ENCODE results near the gene CCNE1.
A peak's percentile ranks its signal among the peaks of the same experiment; 100 is the strongest.

CCNE1 gene

DNA sequence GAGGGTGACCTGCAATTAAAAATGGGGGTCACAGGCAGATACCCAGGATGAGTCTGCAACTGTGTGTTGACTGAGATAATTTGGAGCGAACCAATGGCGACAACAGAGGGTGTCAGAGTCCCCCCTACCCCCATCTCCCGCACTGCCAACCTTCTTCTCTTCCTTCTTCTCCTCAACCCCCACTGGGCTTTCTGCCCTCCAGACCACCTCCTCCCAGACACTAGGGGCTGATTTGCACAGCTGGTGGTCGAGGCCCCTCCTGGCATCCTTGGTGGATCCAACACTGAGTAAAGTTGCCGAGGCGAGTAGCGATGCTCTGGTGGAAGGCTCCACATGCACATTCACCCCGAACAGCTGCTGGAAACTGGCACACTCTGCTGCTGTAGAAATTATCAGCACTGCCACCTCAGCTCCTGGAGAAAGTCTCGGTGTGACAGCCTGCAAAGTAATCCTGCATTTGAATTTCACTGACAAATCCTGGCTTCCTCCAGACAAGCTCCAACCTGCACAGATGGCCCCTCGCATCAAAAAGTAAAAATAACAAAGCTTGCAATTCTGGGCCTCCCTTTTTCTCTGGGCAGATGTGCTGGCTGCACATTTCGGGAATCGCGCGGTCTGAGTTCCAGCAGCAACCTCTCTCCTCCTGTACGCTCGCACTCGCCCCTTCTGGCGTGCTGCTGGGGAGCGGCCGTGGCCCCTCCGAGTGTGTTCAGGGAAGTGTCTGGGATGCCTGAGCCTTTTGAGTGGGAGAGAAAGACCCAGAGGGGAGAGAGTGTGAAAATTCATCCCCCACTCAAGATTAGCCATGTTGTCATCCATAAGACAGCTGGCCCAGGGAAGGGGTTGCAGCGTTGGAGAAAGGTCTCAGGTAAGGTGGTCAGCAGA is 28.5 kb downstream of the CCNE1 start:
- H3K4me3 ChIP-seq (ENCODE audit: low read length), result no peak overlapping the region

DNA sequence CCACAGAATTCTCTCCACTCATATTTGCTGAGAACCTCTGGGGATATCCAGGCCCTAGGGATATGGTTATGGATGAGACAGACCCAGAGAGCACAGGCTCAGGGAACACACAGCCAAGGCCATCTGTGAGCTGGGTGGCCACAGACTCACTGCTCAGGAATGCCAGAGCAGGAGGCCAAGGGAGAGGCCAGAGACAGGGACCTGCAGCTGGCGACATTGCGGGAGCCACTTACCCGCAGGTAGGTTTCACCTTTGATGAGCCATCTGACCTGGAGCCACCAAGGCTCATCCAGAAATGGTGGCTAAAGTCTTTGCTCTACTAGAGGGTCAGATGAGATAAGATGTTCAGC is 29.4 kb downstream of the CCNE1 start:
- H3K4me3 ChIP-seq (ENCODE audit: low read length), result no peak overlapping the region
- no peak for DNase-seq (ENCODE audit: low read depth, low spot score)

More for the DNA sequence above, 28.5 kb downstream of the CCNE1 start:
- DNase-seq (ENCODE audit: low read depth, low spot score), result no peak

DNA sequence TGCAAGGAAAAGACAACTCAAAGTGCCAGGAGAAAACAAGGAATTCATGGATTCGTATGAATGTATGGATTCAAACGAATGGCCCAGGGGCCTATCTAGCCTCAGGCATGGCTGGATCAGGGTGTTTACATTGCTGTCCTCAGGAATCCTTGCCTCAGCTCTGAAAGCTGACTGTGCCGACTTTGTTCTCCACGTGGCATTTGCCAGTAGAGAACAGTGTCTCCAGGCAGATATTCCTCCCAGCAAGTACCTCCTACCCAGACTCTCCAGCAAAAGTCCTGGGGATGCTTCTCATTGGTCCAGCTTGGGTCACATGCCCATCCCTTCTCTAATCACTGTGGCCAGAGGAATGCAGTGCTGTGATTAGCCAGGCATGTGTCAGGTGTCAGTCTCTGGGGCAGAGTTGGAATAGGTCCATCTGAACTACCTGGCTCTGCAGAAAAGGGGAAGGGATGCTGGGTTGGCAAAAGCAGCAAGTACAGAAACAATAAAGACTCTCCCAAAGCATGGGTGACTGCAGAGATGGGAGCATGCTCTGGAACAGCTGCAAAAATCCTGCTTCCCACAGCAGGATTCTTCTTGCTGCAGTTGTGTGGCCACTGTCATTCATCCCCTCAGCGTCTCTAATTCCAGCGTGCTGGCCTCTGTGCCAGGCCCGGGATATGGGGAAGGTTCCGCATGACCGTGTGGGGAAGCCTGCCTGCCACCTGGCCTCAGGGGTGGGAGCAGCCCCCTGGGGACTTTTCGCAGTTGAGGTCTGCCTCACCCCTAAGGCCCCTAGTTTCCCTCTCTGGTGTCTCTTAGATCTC is 30.0 kb downstream of the CCNE1 start:
- DNase-seq (ENCODE audit: low read depth, low spot score), result peak; percentile 42

DNA sequence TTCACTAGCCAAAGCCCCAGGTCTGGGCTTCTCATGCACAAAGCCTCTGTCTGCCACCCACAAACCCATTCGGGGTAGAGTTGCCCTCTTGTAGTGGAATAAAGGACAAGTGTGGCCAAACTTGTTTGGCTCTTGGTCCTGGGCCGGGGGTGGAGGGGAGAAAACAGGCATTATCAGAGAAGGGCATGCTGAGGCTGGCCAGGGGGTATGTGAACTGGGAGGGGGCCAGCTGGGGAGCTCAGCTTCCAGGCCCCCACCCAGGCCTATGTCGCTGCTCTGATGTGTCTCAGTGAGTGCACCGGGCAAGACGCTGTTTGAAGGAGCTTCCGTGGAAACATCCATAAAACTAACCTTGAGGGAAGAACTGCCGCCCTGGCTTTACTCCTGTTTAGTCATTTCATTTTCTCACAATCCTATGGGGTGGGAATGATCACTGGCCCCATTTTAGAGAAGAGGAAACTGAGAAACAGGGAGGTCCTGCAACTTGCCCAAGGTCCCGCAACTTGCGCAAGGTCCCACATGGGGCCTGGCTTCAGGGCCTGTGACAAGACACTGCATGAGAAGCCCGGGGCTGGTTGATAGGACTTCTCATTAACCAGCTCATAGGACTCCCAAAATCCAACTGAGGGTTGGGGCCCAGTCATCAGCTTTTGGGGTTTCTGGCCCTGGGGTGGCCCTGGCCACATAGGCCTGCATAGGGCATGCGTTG is 30.8 kb downstream of the CCNE1 start:
- no peak overlapping the region for H3K4me3 ChIP-seq (ENCODE audit: low read length)
- no peak for DNase-seq (ENCODE audit: low read depth, low spot score)

More for the DNA sequence above, 30.0 kb downstream of the CCNE1 start:
- no peak overlapping the region for H3K4me3 ChIP-seq (ENCODE audit: low read length)

GRCh38 chr19:29843180-29844051 is 31.6 kb downstream of the CCNE1 start:
- DNase-seq (ENCODE audit: low read depth, low spot score), result no peak
- H3K4me3 ChIP-seq (ENCODE audit: low read length), result no peak overlapping the region

GRCh38 chr19:29844891-29845573 is 33.2 kb downstream of the CCNE1 start:
- peak; percentile 89 for DNase-seq (ENCODE audit: low read depth, low spot score)
- peak overlapping the region; percentile 70 for H3K4me3 ChIP-seq (ENCODE audit: low read length)

GRCh38 chr19:29845574-29846176 is 33.9 kb downstream of the CCNE1 start:
- no peak for DNase-seq (ENCODE audit: low read depth, low spot score)
- peak overlapping the region; percentile 70 for H3K4me3 ChIP-seq (ENCODE audit: low read length)

DNA sequence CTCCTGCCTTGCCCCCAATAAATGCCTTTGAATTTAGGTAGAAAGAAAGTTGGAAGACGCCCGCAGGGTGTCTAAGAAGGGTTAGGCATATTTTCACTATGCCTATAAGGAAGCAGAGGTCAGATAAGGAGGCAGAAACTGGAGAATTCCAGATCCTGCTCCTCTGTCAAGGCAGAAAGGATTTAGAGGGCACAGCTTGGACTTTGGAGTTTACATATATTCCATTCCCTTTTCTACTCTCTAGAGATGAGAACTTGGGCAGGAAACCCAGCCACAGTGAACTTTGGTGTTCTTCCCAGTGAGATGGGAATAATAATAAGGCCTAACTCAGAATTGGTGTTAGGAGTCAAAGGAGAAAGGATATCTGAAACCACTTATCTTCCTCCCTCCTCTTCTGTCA is 37.4 kb downstream of the CCNE1 start:
- DNase-seq (ENCODE audit: low read depth, low spot score), result no peak
- no peak overlapping the region for H3K4me3 ChIP-seq (ENCODE audit: low read length)

- H3K4me3 ChIP-seq (ENCODE audit: low read length), result no peak overlapping the region
- DNase-seq (ENCODE audit: low read depth, low spot score), result no peak
These were observed 38.7 kb downstream of the CCNE1 start for GRCh38 chr19:29850482-29850881.

DNA sequence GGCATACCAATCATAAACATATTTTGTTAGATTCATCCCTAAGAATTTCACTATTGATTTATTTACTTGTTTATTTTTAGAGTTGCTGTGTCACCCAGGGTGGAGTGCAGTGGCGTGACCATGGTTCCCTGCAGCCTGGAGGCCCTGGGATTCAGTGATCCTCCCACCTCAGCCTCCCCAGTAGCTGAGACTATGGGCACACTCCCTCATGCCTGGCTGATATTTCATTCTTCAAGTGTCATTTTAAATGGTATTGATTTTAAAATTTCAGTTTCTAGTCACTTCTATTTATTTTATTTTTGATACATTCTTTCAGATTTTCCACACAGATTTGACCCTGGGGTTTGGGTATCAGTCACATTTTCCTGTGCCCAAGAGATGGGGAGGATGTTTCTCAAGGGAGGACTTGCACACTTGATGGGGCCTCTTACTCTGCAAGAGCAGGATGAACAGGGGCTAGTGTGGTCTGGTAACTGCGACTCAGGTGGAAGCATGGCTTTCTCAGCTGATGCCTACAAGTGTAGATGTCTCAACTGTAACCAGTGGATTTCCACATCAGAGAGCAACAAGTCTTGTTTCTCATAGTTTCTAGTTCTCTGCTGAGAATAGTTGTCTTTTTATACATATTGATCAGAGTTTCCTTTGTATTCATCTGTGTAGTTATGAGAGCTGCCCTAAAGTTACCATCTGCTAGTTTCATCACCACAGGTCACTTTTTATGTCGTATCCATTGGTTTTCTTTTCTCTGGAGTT is 40.2 kb downstream of the CCNE1 start:
- H3K4me3 ChIP-seq (ENCODE audit: low read length), result no peak overlapping the region
- no peak for DNase-seq (ENCODE audit: low read depth, low spot score)

DNA sequence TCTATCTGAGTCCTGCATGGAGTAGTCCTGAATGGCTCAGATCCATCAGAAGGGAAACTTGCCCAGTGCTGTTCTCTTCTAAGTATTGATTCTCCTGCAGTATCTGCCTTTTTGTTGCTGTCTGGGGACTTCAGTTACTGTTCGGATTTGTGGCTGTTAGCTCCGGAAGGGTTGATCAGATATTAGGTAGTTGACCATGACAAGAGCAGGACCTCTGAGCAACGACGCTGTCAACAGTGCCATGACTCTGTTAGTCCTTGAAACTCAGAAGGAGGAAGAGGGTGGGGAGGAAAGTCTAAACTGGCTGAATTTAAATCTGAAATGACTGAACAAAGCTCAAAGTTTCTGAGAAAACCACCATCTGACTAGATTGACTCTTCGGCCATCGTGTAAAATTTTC is 42.2 kb downstream of the CCNE1 start:
- no peak for DNase-seq (ENCODE audit: low read depth, low spot score)

DNA sequence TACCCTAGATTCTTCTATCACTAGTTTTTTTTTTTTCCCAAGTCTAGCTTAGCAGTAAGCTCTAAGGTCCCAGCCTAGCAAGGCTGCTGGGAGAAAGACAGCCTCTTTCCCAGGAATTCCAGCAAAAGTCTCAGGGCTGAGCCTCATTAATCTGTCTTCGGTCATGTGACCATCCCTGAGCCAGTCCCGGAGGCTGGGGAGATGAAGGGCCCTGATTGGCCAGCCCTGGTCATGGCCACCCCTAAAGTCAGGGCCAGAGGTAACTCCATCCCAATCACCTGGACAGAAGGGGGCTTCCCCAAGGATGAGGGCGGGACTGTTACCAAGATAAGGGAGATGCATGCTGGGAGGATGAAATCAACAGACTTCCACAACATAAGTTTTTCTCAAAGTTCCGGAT is 43.3 kb downstream of the CCNE1 start:
- DNase-seq (ENCODE audit: low read depth, low spot score), result no peak

More for the DNA sequence above, 42.2 kb downstream of the CCNE1 start:
- H3K4me3 ChIP-seq (ENCODE audit: low read length), result no peak overlapping the region

GRCh38 chr19:29855741-29856500 is 44.1 kb downstream of the CCNE1 start:
- DNase-seq (ENCODE audit: low read depth, low spot score), result no peak
- no peak overlapping the region for H3K4me3 ChIP-seq (ENCODE audit: low read length)

More for the DNA sequence above, 43.3 kb downstream of the CCNE1 start:
- no peak overlapping the region for H3K4me3 ChIP-seq (ENCODE audit: low read length)

GRCh38 chr19:29858000-29858596 is 46.3 kb downstream of the CCNE1 start:
- H3K4me3 ChIP-seq (ENCODE audit: low read length), result no peak overlapping the region
- no peak for DNase-seq (ENCODE audit: low read depth, low spot score)

DNA sequence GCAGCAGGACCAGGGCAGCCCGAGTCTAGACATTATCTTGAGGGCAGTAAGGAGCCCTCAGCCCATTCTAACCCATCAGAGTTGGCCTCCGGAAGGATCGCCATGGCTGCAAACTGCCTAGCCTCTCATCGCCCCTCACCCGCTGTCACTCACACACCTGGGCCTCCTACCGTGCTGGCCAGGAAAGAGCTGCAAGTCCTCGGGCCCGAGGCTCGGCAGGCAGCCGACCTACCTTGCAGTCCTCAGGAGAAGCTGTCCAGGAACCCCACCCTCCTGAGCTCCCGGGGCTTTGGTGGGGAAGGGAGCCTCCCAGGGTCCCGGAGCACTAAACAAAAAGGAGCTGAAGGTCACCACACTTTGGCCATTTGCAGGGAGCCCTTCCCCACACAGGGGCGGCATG is 46.8 kb downstream of the CCNE1 start:
- no peak overlapping the region for H3K4me3 ChIP-seq (ENCODE audit: low read length)
- no peak for DNase-seq (ENCODE audit: low read depth, low spot score)

DNA sequence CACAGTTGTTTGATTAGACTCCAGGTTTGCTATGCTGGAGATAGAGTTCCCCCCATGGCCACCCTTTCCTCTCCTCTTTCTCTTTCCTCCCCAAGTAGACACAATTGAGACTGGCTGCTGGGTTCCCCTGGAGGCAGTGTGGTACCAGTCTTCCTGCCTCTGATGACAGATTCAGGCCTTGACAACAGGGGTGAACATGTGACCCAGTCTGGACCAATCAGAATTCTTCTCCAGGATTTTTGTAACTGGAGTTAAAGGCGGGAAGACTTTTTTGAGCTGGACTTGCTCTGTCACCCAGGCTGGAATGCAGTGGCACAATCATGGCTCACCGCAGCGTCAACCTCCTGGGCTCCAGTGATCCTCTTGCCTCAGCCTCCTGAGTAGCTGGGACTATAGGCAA is 48.7 kb downstream of the CCNE1 start:
- H3K4me3 ChIP-seq (ENCODE audit: low read length), result no peak overlapping the region
- DNase-seq (ENCODE audit: low read depth, low spot score), result peak; percentile 53
